Left cardiac atrium (tissue), 4 donors: ENCODE results near the gene GNB3. TPM values are rescaled to one million over a fixed set of nuclear protein-coding genes. Genes with fewer than 3 reads are reported as not detected.
"Not testable (repeated sequence)": the region's sequence is repeated elsewhere in the genome, so short reads cannot be mapped to it uniquely, and the experiment has no call there.

ENCODE experiments used
- ATAC-seq, 2 donors: fragments of 200-7000 bp; cut with Tn5 transposase; one replicate each; pipeline ENCODE4 v1.9.1; 2020; ENCODE audit warnings: mild to moderate bottlenecking in 2 of 2, moderate library complexity in 2 of 2
- DNase-seq: peaks from one replicate; pipeline ENCODE4 v3.0.0-alpha.2; 2020
- intact Hi-C, 2 donors: fragments of 100-400 bp; cut with DNase I; formaldehyde crosslinking; loops; one replicate each; pipeline versions ENCODE4 v1.14.1 to v1.15.1; 2022 to 2023
- total RNA-seq, 2 donors: library from RNA; stranded (reverse); fragmentation: NEBNext Ultra II Directional; extraction: Animal tissue kit (Norgen Biotek cat#: 25700); gene quantifications; one replicate each; pipeline ENCODE4 v1.2.1, GENCODE V29; 2021
- donor health status: DM: no; HTN: yes; CAD: no.
- donor health status: DM: no; HTN: yes; CAD: no; lungs with severe emphysema.
- donor health status: DM: yes; HTN: yes; CAD: no.
- donor health status: Dilated cardiomyopathy.

The GNB3 gene
- total RNA-seq, 2 donors from 2014 or later, result 2.3 to 5.8 TPM

GRCh38 chr12:6890789-6891645 is 50.3 kb downstream of the GNB3 start:
- peak; percentile 99 for DNase-seq
- intact Hi-C loops, result loop anchor here in 1 of 2 donors (2.0 kb wide), 1 partner anchor 18 kb away; the partner anchor contains the start of gene SPSB2
- peak; percentile 98 to 99 for ATAC-seq

GRCh38 chr12:6891646-6892001 is 50.9 kb downstream of the GNB3 start:
- ATAC-seq, result peak; percentile 0 to 7
- DNase-seq, result no peak
- intact Hi-C loops, result loop anchor here in 1 of 2 donors (2.0 kb wide), 1 partner anchor 19 kb away; the partner anchor contains the start of gene SPSB2

GRCh38 chr12:6892683-6893082 is 52.0 kb downstream of the GNB3 start:
- DNase-seq, ATAC-seq, intact Hi-C loops: not testable (repeated sequence)

- no peak for DNase-seq
- ATAC-seq, result no peak
- intact Hi-C loops, result no loop called here
Measured at GRCh38 chr12:6894321-6894720, 53.6 kb downstream of the GNB3 start.

Other genes with a start within 250 kb of the GNB3 start
- gene CHD4, start 233.5 kb upstream of the GNB3 start, total RNA-seq, result 100 to 1,000 TPM; 117 to 151 TPM
- gene LPAR5, start 205.0 kb upstream of the GNB3 start, total RNA-seq, result 1 to 10 TPM; 1.8 to 2.9 TPM
- under 1 TPM; 0.60 to 0.88 TPM for gene ACRBP, start 193.5 kb upstream of the GNB3 start, total RNA-seq
- 10 to 100 TPM; 16.8 to 28.5 TPM for gene ING4, start 177.8 kb upstream of the GNB3 start, total RNA-seq
- 10 to 100 TPM; 28.3 to 31.2 TPM for gene ZNF384, start 151.6 kb upstream of the GNB3 start, total RNA-seq
- gene PIANP, start 140.1 kb upstream of the GNB3 start, total RNA-seq, result under 1 TPM; 0.18 to 0.42 TPM
- 10 to 100 TPM; 61.3 to 71.2 TPM for gene COPS7A, start 116.9 kb upstream of the GNB3 start, total RNA-seq
- gene MLF2, start 87.8 kb upstream of the GNB3 start, total RNA-seq, result 100 to 1,000 TPM; 118 to 149 TPM
- 100 to 1,000 TPM; 164 to 189 TPM for gene PTMS, start 74.6 kb upstream of the GNB3 start, total RNA-seq
- under 1 TPM; 0.62 to 0.97 TPM for gene LAG3, start 68.4 kb upstream of the GNB3 start, total RNA-seq
- gene CD4, start 51.4 kb upstream of the GNB3 start, total RNA-seq, result 10 to 100 TPM; 11.6 to 24.2 TPM
- gene GPR162, start 19.1 kb upstream of the GNB3 start, total RNA-seq, result 1 to 10 TPM; 5.3 to 8.4 TPM
- 10 to 100 TPM; 13.2 to 22.3 TPM for gene P3H3, start 12.5 kb upstream of the GNB3 start, total RNA-seq
- gene CDCA3, start 10.4 kb downstream of the GNB3 start, total RNA-seq, result under 1 TPM in 1 of 2 donors, not detected in 1; 0.82 TPM
- 10 to 100 TPM; 63.4 to 65.4 TPM for gene USP5, start 11.2 kb downstream of the GNB3 start, total RNA-seq
- 100 to 1,000 TPM; 642 to 858 TPM for gene TPI1, start 26.6 kb downstream of the GNB3 start, total RNA-seq
- 1 to 10 TPM; 3.7 to 4.1 TPM for gene SPSB2, start 32.4 kb downstream of the GNB3 start, total RNA-seq
- 10 to 100 TPM in 1 of 2 donors, 1 to 10 TPM in 1; 8.1 to 10.5 TPM for gene LRRC23, start 63.9 kb downstream of the GNB3 start, total RNA-seq
- gene ENO2, start 73.7 kb downstream of the GNB3 start, total RNA-seq, result 10 to 100 TPM; 12.8 to 24.9 TPM
- gene ATN1, start 87.0 kb downstream of the GNB3 start, total RNA-seq, result 10 to 100 TPM; 75.3 to 83.1 TPM
- not detected for gene RNU7-1, start 102.9 kb downstream of the GNB3 start, total RNA-seq
- gene C12orf57, start 103.1 kb downstream of the GNB3 start, total RNA-seq, result 100 to 1,000 TPM; 249 to 282 TPM
- gene PTPN6, start 110.4 kb downstream of the GNB3 start, total RNA-seq, result 10 to 100 TPM; 13.0 to 18.9 TPM
- gene PHB2, start 129.7 kb downstream of the GNB3 start, total RNA-seq, result 100 to 1,000 TPM; 117 to 157 TPM
- 10 to 100 TPM; 34.4 to 36.6 TPM for gene EMG1, start 130.0 kb downstream of the GNB3 start, total RNA-seq
- 10 to 100 TPM; 22.6 to 29.4 TPM for gene LPCAT3, start 177.6 kb downstream of the GNB3 start, total RNA-seq
- 100 to 1,000 TPM; 222 to 287 TPM for gene C1S, start 219.8 kb downstream of the GNB3 start, total RNA-seq